Measurements from ENCODE around the gene SPAG17.

Gene SPAG17

DNA sequence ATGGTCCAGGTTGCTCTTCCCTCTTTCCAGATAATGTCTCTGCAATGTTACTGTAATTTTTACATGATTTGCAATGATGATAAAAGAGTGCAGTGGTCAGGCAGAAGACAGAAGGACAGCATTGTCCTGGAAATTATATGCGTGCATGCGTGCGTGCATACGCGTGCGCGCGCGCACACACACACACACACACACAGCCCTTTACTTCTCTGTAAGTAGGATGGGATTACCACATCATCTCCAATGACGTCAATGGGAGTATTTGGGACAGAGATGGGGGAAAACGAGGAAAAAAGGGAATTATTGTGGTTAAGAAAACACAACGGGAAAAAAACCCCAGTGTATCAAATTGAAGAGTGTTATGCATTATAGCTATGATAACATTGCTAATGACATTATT, 99.7 kb downstream of the SPAG17 start:
- no peak overlapping the region for H3K4me3 ChIP-seq (ENCODE audit: low read depth, low read length)
- in situ Hi-C loops (cut with HindIII; ENCODE audit: low sequenced_read_pairs), result no loop called here
- TF ChIP-seq, protein P1, sequence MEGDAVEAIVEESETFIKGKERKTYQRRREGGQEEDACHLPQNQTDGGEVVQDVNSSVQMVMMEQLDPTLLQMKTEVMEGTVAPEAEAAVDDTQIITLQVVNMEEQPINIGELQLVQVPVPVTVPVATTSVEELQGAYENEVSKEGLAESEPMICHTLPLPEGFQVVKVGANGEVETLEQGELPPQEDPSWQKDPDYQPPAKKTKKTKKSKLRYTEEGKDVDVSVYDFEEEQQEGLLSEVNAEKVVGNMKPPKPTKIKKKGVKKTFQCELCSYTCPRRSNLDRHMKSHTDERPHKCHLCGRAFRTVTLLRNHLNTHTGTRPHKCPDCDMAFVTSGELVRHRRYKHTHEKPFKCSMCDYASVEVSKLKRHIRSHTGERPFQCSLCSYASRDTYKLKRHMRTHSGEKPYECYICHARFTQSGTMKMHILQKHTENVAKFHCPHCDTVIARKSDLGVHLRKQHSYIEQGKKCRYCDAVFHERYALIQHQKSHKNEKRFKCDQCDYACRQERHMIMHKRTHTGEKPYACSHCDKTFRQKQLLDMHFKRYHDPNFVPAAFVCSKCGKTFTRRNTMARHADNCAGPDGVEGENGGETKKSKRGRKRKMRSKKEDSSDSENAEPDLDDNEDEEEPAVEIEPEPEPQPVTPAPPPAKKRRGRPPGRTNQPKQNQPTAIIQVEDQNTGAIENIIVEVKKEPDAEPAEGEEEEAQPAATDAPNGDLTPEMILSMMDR (IDR thresholded peaks at IDR 0.05; ENCODE audit: low read depth, low read length, missing control alignments), result no peak
- no peak for DNase-seq (ENCODE audit: low read depth)

DNA sequence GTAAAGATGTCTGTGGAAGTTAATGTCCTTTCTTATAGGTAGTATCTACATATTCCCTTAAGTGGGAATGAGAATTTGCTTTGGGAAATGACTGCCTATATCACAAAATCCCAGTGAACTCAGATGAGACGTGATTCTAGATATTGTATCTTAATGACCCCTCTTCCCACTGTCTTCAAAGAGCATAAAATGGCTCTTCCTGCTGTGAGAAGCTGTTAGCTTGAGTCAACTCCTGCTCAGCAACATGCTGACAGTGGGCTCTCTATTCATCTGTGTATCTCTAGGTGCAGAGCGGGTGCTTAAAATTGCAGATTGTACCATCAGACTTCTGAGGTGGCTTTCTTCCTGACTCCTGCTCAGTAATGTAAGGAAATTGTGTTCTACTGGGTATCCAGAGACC, 100.6 kb downstream of the SPAG17 start:
- no peak overlapping the region for H3K4me3 ChIP-seq (ENCODE audit: low read depth, low read length)
- TF ChIP-seq, protein P1 (IDR thresholded peaks at IDR 0.05; ENCODE audit: low read depth, low read length, missing control alignments), result no peak
- in situ Hi-C loops (cut with HindIII; ENCODE audit: low sequenced_read_pairs), result no loop called here
- DNase-seq (ENCODE audit: low read depth), result no peak

DNA sequence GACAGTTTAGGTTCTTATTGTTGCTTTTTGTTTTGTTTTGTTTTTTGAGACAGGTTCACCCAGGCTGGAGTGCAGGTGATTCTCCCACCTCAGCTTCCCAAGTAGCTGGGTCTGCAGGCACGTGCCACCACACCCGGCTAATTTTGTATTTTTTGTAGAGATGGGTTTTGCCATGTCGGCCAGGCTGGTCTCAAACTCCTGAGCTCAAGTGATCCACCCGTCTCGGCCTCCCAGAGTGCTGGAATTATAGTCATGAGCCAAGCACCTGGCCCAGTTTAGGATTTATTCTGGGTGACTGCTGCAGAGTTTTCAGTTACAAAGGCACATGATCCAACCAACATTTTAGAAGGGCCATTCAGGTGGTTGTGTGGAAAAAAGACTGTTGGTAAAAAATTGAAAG, 102.0 kb downstream of the SPAG17 start:
- DNase-seq (ENCODE audit: low read depth), result no peak

DNA sequence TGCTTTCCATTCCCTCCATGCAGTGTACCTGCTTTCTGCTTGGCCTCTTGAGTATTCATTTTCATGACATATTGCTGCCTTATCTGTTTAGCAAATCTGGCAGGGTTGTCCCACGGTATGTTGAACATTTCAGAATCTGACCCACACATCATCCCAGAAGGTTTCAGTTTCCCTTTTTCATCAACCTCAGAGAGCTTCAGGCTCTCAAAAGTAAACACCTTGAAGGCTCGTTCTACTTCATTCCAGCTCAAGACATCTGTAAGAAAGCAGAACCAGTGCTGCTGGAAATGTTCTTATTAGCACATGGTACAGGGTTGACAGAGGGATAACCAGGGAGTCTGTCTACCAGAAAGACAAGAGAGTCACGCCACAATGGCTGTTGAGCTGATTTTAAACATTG, 103.6 kb downstream of the SPAG17 start:
- no peak overlapping the region for H3K4me3 ChIP-seq (ENCODE audit: low read depth, low read length)
- DNase-seq (ENCODE audit: low read depth), result no peak
- TF ChIP-seq, protein P1 (IDR thresholded peaks at IDR 0.05; ENCODE audit: low read depth, low read length, missing control alignments), result no peak
- in situ Hi-C loops (cut with HindIII; ENCODE audit: low sequenced_read_pairs), result no loop called here

More for the DNA sequence above, 102.0 kb downstream of the SPAG17 start:
- TF ChIP-seq, protein P1 (IDR thresholded peaks at IDR 0.05; ENCODE audit: low read depth, low read length, missing control alignments), result no peak
- no peak overlapping the region for H3K4me3 ChIP-seq (ENCODE audit: low read depth, low read length)
- in situ Hi-C loops (cut with HindIII; ENCODE audit: low sequenced_read_pairs), result no loop called here

DNA sequence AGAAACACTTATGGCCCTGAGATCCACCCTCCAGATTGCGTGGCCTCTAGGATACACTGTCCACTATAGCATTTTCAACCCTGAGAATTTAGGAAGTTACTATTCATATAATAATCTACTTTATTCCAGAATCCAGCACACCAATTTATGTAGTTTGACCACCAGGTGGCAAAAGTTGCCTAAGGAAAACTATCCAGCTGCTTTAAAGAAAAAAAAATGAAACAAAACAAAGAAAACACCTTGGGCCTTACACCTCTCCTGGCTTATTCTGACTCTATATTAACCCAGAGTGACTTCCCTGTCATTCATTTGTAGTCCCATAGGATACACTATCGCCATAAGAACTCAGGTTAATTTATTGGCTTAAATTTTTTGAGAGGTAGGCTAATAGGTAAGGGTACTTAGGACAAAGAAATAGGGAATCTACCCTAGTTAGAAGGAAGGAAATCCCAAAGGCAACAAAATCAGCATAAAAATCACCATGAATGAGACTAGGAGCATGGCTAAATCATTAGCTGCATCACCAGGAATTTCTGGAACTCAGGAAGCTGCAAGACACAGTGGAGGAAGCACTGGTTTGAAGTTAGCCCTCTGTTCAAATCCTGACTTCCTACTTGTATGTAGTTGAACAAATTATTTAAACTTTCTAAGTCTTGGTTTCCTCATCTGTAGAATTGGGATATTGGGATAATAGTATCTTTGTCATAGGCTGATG, 107.5 kb downstream of the SPAG17 start:
- in situ Hi-C loops (cut with HindIII; ENCODE audit: low sequenced_read_pairs), result no loop called here
- peak; percentile 33 for DNase-seq (ENCODE audit: low read depth)
- TF ChIP-seq, protein P1 (IDR thresholded peaks at IDR 0.05; ENCODE audit: low read depth, low read length, missing control alignments), result peak; percentile 54
- no peak overlapping the region for H3K4me3 ChIP-seq (ENCODE audit: low read depth, low read length)

DNA sequence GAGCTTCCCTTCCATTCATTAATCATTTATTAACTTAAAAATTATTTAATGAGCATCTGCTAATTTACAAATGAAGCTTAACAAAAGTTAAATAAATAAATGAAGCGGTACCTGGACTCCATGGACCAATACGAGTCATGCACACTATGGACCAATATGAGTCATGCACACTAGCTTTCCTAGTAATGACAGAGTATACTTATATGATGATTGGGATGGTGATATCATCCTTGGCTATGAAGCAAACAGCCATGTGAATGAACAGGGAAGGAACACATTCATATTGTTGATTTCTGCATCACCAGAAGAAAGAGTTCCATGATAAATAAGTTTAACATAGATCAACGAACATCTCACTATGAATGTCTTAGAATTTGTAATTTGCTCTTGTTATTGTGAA, 109.9 kb downstream of the SPAG17 start:
- no peak overlapping the region for H3K4me3 ChIP-seq (ENCODE audit: low read depth, low read length)
- TF ChIP-seq, protein P1 (IDR thresholded peaks at IDR 0.05; ENCODE audit: low read depth, low read length, missing control alignments), result no peak
- in situ Hi-C loops (cut with HindIII; ENCODE audit: low sequenced_read_pairs), result no loop called here
- no peak for DNase-seq (ENCODE audit: low read depth)
